Ectodermal cell (in vitro differentiated cells): ENCODE data around the gene HMOX1.

ENCODE experiments used
- H3K27ac ChIP-seq: 2 replicates; pipeline ENCODE4 v1.7.0; 2013; ENCODE audit warnings: mild to moderate bottlenecking, low read depth, low read length; ENCODE audit not compliant: insufficient read depth, poor library complexity, severe bottlenecking
- H3K27me3 ChIP-seq: 2 replicates; pipeline ENCODE4 v1.7.0; 2013; ENCODE audit warnings: mild to moderate bottlenecking, low read length; ENCODE audit not compliant: insufficient read depth, control insufficient read depth, poor library complexity, severe bottlenecking
- H3K36me3 ChIP-seq: one replicate; pipeline ENCODE4 v1.7.0; 2013; ENCODE audit warnings: low read length; ENCODE audit not compliant: control insufficient read depth, insufficient read depth
- H3K4me1 ChIP-seq: one replicate; pipeline ENCODE4 v1.7.0; 2013; ENCODE audit warnings: low read length; ENCODE audit not compliant: control insufficient read depth, insufficient read depth
- H3K4me3 ChIP-seq: 2 replicates; pipeline ENCODE4 v1.7.0; 2013; ENCODE audit warnings: low read depth, low read length, control low read depth; ENCODE audit not compliant: insufficient read depth
- H3K9me3 ChIP-seq: 2 replicates; pipeline ENCODE4 v1.7.0; 2013; ENCODE audit warnings: mild to moderate bottlenecking, low read length, moderate library complexity; ENCODE audit not compliant: control insufficient read depth
- WGBS, 2 experiments: methylation state at CpG; one replicate each; pipeline ENCODE4 v1.1.7; 2013; ENCODE audit warnings: missing lambda C conversion rate in 2 of 2; 5-methylcytosine and 5-hydroxymethylcytosine counted together

Gene HMOX1

DNA sequence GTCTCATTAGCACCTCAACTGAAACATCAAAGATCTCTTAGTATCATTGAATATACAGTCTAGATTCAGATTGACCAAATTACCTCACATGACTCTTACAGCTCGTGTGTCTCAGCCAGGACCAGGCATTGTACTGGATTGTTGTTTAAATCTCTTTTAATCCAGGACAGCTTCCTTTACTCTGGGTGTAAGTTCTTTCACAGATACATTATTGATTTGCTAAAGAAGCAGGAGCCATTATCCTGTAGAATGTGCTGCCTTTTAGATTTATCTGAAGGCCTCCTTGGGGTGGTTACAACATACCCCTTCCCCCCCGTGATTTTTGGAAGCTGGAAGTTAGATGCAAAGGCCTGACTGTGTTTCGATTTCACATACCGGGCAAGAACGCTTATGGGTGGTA, 23.3 kb downstream of the HMOX1 start:
- Histone ChIP-seq H3K27me3 (no peaks in the 10 kb centered on the region), H3K4me1 (peaks cover 12% of the 10 kb centered on the region), H3K9me3 (no peaks in the 10 kb centered on the region), H3K27ac (no peak overlapping the region), H3K36me3 (peaks cover 41% of the 10 kb centered on the region), H3K4me3 (no peak overlapping the region)
- WGBS, 2 experiments = 94% methylated on average over 5 of the region's 5 CpGs

- Histone ChIP-seq H3K27me3 (no peaks in the 10 kb centered on the region), H3K4me3 (no peak overlapping the region), H3K36me3 (peaks cover 63% of the 10 kb centered on the region), H3K27ac (no peak overlapping the region), H3K4me1 (peaks cover 5% of the 10 kb centered on the region), H3K9me3 (no peaks in the 10 kb centered on the region)
- WGBS, 2 experiments = 96% methylated on average over 13 of the region's 13 CpGs
Measured at GRCh38 chr22:35406443-35406842, 25.5 kb downstream of the HMOX1 start.

DNA sequence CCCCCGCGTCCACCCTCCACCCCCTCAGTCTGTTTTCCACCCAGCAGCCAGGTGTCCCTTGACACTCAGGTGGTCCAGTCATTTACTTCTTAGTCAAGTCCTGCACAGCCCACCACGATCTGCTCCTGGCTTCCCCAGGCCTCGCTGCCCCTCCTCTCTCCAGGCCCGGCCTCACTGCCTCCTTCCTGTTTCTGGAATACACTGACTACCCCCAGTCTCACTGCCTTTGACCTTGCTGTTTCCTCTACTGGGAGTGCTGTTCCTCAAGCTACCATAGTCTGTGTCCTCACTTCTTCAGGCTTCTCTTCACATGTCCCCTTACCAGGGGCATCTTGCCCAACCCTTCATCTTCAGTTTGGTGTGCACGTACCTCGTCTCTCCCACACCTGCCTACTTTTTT, 26.5 kb downstream of the HMOX1 start:
- peaks cover 71% of the 10 kb centered on the region for H3K36me3 ChIP-seq

DNA sequence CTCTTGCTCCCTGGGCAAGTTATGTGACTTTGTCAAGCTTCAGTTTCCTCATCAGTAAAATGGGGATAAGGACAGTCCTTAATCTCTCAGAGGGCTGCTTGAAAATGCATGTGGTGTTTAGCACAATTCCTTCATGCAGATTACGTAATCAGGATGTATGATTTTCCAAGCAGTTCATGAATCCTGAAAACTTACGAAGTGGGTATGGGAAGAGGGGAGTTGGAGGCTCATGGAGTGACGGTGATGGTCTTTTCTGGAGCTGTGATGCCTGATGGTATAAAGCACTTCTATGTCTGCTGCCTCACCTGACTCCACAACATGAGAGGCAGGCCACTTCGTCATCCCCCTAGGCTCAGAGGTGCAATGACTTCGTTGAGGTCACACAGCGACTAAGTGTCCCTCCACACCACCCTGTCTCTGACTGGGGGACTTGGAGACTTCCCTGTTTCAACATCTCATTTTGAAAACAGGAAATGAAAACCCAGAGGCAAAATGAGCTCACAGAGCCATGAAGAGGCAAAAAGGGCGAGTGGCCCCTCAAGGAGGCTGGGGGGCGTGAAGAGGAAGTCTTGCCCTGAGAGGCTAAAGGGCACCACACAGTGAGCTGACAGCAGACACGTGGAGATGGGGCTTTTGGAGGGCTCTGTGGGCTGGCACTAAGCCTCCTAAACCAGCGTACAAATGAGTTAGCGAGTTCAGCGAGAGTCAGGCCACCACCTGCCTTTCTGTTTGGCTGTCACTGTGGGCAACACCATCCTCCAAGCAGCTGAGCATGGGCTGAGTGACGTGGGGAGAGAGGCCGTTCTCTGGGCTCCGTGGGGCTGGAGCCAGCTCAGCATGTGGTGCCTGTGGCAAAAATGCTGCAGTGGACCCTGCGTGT, 29.1 kb downstream of the HMOX1 start:
- Histone ChIP-seq H3K4me3 (no peak overlapping the region), H3K27me3 (no peaks in the 10 kb centered on the region), H3K9me3 (no peaks in the 10 kb centered on the region), H3K36me3 (peaks cover 84% of the 10 kb centered on the region), H3K4me1 (no peaks in the 10 kb centered on the region), H3K27ac (no peak overlapping the region)
- 95 to 96% methylated on average over 16 of the region's 16 CpGs for WGBS, 2 experiments

More for the DNA sequence above, 26.5 kb downstream of the HMOX1 start:
- Histone ChIP-seq H3K4me1 (no peaks in the 10 kb centered on the region), H3K27me3 (no peaks in the 10 kb centered on the region), H3K27ac (no peak overlapping the region), H3K9me3 (no peaks in the 10 kb centered on the region), H3K4me3 (no peak overlapping the region)
- WGBS, 2 experiments = 85 to 87% methylated on average over 7 of the region's 7 CpGs

DNA sequence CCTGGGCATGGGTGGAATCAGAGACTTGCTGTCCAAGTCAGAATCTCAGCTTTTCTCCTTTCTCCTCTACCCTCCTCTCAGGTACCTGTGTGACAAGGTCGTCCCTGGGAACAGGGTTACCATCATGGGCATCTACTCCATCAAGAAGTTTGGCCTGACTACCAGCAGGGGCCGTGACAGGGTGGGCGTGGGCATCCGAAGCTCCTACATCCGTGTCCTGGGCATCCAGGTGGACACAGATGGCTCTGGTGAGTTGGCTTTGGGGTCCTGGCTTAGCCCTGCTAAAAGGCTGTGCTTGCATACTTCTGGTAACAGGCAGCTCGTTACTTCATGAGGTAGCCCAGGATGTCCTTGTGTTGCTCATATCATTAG, 29.8 kb downstream of the HMOX1 start:
- Histone ChIP-seq H3K27me3 (no peaks in the 10 kb centered on the region), H3K4me3 (no peak overlapping the region), H3K36me3 (peaks cover 90% of the 10 kb centered on the region), H3K27ac (no peak overlapping the region), H3K9me3 (no peaks in the 10 kb centered on the region), H3K4me1 (no peaks in the 10 kb centered on the region)
- WGBS, 2 experiments = 95 to 98% methylated on average over 6 of the region's 6 CpGs

DNA sequence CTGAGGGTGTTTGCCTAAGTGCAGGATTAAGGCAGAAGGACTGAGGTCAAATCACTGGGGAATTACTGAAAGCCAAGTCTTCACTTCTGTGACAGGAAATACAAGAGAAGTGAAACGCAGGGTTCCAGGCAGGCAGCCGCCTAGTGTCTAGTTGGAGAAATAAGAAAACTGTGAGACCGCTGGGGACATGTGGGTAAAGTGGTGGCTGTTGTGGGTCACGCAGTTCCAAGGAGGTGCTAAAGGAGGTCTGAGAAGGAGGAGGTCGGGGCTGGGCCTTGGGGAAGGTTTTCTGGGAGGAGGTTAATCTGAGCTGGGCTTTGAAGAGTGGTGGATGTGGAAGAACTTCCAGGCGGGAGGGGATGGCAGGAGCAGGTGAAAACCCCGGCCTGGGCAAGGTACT, 30.2 kb downstream of the HMOX1 start:
- H3K36me3 ChIP-seq = peaks cover 90% of the 10 kb centered on the region
- WGBS, 2 experiments = 94 to 96% methylated on average over 7 of the region's 7 CpGs

DNA sequence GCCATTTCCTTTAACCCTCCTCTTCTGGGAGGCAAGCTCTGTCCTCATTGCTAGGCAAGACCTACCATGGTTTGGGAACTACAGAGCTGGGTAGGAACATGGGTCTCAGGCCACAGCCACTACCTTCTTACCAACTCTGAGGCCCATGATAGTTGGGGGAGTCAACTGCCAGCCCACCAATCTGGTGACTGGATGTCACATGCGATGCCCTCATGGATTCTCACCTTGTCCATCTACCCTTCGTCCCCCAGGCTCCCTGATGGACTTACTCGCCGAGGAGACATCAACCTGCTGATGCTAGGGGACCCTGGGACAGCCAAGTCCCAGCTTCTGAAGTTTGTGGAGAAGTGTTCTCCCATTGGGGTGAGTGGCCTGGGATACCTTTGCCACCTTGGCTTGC, 32.7 kb downstream of the HMOX1 start:
- Histone ChIP-seq H3K4me3 (no peak overlapping the region), H3K4me1 (no peaks in the 10 kb centered on the region), H3K27ac (no peak overlapping the region), H3K27me3 (no peaks in the 10 kb centered on the region), H3K9me3 (no peaks in the 10 kb centered on the region), H3K36me3 (peaks cover 85% of the 10 kb centered on the region)
- WGBS, 2 experiments = 93 to 98% methylated on average over 4 of the region's 4 CpGs

More for the DNA sequence above, 30.2 kb downstream of the HMOX1 start:
- H3K27me3 ChIP-seq = no peaks in the 10 kb centered on the region
- no peak overlapping the region for H3K27ac ChIP-seq
- no peak overlapping the region for H3K4me3 ChIP-seq
- no peaks in the 10 kb centered on the region for H3K9me3 ChIP-seq
- no peaks in the 10 kb centered on the region for H3K4me1 ChIP-seq

DNA sequence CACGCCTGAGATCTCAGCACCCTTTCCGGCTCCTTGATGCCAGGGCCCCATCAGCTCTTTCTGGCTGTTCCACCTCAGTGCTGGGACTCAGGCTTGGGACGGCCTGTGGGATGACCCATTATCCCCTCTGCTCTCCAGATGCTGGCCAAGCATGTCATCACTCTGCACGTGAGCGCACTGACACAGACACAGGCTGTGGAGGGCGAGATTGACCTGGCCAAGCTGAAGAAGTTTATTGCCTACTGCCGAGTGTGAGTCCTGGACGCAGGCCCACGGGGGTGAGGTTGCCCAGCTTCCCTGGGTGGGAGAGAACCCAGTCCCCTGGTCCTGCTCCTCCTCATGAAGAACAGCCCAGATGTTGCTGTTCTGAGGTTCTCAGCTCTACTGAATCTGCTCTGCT, 36.7 kb downstream of the HMOX1 start:
- no peaks in the 10 kb centered on the region for H3K27me3 ChIP-seq
- H3K9me3 ChIP-seq = no peaks in the 10 kb centered on the region
- no peak overlapping the region for H3K4me3 ChIP-seq
- H3K27ac ChIP-seq = no peak overlapping the region
- no peaks in the 10 kb centered on the region for H3K4me1 ChIP-seq
- 94 to 95% methylated on average over 9 of the region's 9 CpGs for WGBS, 2 experiments
- H3K36me3 ChIP-seq = peaks cover 73% of the 10 kb centered on the region

DNA sequence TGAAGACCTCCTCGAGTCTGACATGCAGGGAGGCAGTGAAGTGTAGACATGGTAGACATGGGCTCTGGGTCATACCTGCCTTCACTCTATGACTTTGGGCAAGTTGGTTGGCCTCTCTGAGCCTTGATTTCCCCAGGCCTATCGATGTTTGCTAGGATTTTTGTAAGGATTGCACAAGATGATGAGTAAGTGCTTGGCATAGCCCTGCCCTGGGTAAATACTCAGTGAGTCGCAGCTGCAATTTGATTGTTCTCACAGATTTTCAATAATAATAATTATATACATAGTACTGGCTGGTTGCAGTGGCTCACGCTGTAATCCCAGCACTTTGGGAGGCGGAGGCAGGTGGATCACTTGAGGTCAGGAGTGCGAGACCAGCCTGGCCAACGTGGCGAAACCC, 37.2 kb downstream of the HMOX1 start:
- Histone ChIP-seq H3K9me3 (no peaks in the 10 kb centered on the region), H3K27ac (no peak overlapping the region), H3K4me3 (no peak overlapping the region), H3K4me1 (no peaks in the 10 kb centered on the region), H3K36me3 (peaks cover 73% of the 10 kb centered on the region), H3K27me3 (no peaks in the 10 kb centered on the region)
- 95 to 96% methylated on average over 7 to 8 of the region's 8 CpGs for WGBS, 2 experiments

GRCh38 chr22:35418731-35419130, 37.8 kb downstream of the HMOX1 start:
- H3K27ac ChIP-seq = no peak overlapping the region
- no peaks in the 10 kb centered on the region for H3K27me3 ChIP-seq
- no peak overlapping the region for H3K4me3 ChIP-seq
- 97 to 98% methylated on average over 3 of the region's 3 CpGs for WGBS, 2 experiments
- H3K36me3 ChIP-seq = peaks cover 73% of the 10 kb centered on the region
- no peaks in the 10 kb centered on the region for H3K4me1 ChIP-seq
- H3K9me3 ChIP-seq = no peaks in the 10 kb centered on the region
